Stimulated activated CD8-positive, alpha-beta memory T cell treated with anti-CD3 and anti-CD28 coated beads, Interleukin-12 subunit alpha, Interleukin-12 subunit beta, amount 100 ng/mL, for 24 hours (primary cell): ENCODE measurements around the gene SPOP.
"Not testable (repeated sequence)": the region's sequence is repeated elsewhere in the genome, so short reads cannot be mapped to it uniquely, and the experiment has no call there.

Source experiments
- DNase-seq: peaks from one replicate; pipeline ENCODE4 v3.0.0-alpha.2; 2020; ENCODE audit errors: extremely low read depth

Gene SPOP

DNA sequence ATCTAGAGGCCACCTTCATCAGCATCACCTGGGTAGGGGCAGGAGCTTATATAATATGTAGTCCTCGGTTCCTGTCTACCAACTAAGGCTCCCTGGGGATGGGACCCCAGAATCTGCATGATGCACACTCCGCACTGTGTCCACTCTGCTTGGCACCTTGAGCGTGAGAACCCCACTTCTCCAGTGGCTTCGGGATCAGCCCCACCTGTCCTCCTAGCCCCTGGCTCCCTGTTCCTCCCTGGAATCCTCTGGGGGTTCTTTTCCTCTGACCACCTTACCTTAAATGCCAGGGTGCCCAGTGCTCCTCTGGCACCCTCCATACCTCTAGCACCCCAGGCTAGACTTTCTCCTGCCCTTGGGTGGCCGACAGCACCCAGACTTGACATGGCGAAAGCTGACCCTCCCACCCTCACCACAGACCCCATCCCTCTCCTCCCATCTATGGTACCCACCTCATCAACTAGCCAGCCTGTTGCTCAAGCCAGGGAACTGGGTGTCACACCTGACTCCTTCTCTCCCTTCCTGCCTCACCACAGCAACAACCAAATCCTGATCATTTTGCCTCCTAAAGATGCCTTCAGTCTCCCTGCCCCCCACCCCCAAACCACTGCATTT, 105.0 kb downstream of the SPOP start:
- DNase-seq = no peak

DNA sequence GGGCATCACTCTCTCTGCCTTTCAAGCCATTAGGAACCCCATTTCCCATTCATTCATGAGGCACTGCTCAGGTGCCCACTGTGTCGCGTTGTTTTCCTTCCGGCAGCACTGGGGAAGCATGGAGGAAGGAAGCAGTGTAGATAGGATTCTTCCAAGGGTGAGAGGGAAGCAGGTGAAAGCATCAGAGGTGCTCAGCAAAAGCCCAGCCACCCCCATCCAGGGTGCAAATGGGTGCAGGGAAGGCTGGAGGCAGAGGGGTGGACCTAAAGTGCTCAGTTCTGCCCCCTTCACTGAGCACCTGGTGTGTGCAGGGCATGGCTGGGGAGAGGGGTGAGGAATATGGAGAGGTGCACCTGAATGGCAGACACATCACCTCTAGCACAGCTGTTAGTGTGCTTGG, 105.7 kb downstream of the SPOP start:
- DNase-seq = no peak

DNA sequence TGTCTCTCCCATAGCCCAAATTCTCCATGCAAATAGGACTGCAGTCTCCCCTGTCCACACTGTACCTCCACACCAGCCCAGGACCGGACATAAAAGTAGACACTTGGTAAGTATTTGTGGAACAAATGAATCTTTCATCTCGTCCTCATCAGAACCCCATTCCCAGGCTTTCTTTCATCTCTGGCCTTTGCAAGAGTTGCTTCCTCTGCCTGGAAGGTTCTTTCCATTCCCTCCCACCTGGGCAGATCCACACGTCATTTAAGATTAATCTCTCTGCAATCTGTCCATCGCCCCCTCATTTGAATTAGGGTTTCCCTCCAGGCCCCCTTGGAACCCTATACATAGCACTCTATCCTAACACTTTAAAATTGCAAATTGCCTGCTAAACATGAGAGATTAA, 106.1 kb downstream of the SPOP start:
- no peak for DNase-seq

DNA sequence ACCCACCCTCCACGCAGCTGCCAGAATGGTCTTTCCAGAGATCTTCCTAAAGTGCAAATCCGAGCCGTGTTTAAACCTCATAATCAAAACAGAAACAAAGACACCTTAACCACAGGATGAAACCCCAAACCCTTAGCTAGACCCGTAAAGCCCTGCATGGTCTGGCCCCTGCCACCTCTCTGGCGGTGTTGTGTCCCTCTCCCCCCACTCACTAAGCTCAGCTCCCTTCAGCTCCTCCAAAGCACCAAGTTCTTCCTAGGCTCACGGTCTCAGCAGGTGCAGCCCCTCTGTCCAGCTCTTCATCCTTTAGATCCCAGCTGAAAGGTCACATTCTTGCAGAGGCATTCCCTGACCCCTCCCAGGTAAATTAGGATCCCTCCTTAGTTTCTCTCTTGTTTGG, 106.6 kb downstream of the SPOP start:
- DNase-seq = no peak

DNA sequence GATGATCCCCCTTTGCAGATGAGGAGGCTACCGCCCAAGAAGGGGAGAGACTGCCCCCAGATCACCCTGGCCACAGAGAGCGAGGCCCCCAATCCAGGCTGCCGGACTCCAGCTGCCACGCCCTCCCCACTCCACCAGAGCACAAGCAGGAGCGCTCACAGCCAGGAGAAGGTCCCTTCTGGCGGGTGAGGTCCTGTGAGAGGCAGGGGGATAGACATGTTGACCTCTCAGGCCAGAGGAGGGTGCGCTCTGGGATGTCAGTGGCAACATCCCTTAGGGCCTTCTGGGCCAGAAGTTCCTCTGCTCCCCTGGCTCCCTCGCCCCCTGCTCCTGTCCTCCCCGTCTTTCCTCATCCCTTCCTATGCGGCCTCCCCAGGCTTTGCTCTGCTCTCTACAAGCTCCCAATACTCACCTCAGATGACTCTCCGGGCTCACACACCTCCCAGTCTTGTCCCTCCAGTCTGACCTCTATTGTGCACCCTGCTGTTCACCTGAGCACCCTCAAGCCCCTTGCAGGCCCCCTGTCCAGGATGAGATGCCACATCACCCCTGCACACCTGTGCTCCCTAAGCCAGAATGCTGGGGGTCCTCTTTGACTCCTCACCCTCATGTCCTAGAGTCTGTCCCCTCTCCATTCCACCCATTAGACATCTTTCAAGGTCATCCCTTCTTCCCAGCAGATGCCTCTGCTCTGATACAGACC, 107.2 kb downstream of the SPOP start:
- no peak for DNase-seq

DNA sequence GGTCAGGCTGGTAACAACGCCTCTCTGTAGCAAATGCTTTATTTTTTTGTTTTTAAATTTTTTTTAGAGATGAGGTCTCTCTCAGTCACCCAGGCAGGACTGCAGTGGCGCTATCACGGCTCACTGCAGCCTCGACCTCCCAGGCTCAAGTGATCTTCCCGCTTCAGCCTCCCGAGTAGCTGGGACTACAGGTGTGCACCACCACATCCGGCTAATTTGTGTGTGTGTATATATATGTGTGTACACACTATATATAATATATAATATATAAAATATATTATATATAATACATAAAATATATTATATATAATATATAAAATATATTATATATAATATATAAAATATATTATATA, 109.2 kb downstream of the SPOP start:
- DNase-seq = not testable (repeated sequence)

DNA sequence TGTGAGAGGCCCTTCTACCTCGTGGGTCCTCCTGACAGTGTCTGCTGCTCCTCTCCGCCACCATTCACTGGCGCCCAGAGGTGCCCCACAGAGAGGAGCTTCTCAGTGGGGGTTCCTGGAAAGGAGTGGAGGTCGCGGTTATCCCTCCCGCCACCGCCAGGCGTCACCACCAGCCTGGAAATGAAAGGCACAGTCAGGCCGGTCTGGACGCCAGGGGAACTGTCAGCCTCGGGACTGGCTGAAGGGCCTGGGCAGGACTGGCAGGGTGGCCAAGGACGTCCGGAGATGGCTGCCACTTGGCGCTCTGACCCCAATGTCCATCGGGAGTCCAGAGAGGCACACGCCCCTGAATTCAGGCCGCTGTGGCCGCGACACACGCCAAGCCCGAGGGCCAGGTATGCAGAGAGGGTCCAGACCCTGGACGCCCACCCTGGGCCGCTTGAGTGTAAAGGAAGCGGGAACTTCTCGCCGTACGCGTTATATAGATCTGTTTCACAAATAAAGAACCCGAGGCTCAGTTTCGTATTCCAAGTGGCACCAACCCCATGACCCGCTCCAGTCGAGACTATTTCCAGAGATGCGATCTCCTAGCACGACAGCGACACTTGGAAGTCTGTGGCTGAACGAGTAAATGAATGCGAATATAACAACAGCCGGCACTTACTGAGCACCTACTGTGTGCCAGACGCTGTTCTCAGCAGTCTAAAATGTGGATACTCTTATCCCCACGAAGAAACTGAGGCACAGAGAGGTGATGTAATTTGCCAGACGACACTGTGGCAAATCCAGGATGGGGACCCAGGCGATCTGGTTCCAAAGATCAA, 109.8 kb downstream of the SPOP start:
- DNase-seq = peak; percentile 52

DNA sequence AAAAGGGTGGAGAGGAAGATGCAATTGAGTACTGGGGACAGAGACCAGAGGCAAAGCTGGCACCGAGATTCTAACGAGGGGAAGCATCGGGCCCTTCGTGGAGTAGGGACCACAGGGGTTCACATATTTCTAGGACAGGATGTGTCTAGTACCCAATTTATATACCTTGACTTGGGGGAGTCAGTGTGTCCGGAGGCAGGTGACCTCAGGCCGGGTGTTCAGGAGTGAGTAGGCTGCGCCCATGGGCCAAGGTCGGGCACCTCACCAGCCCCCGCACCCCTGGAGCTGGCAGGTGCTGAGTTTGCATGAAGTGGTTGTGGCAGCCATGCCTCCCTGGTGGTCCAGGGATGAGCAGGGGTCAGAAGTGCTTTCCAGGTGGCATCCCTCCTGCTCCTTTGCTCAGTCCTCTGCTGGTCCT, 110.8 kb downstream of the SPOP start:
- DNase-seq = no peak

DNA sequence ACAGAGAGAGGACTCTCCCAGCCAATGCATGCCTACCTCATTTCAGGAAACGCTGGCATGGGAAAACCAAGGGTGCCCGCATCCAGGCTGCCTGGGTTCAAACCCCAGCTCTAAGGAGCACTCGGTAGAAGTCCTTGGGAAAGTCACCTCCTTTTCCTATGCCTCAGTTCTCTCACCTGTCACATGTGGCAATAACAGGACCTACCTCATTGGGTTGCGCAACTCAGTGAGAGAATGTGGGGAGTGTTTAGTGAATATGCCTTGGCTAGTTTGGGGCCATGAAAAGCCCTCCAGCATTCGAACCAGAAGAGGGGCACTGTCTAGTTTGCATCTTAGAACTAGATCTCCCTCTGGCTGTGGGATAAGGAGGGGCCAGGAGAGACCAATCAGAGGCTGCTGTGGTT, 111.2 kb downstream of the SPOP start:
- DNase-seq = no peak

DNA sequence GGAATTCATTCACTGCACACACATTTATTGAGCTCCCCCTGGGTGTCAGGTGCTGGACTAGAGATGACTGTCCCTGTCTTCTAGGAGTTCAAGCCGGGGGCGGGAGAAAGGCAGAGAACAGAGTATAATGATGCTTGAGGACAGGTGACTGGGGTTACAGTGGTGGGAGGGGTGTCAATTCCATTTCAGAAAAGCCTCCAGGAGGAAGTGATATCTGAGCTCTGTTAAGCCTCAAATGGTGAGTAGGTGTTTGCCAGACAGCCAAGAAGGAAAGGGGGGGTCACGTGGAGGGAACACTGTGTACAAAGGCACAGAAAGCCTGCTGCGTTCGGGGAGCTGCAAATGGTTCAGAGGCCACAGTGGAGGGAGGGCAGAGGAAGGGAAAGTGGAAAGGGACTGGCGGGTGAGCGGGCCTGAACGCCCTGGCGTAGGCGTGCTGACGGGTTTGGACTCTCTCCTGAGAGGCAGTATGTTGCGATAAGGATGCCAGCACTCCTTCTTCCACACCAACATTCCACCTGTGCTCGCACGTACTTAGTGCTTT, 111.9 kb downstream of the SPOP start:
- no peak for DNase-seq

DNA sequence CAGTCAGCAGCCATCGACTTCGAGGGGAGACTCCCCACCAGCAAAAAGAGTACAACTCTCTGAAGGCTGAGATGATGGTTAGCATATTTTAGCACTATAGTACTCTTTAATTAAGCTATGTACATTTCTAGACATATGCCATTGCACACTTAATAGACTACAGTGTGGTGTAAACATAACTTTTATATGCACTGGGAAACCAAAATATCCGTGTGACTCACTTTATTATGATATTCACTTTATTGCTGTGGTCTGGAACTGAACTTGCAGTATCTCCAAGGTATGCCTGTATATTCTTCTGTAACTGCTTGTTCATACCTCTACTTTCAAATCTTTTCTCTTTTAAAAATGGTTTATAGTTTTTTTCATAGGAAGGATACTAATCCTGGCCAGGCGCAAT, 113.3 kb downstream of the SPOP start:
- DNase-seq = no peak

DNA sequence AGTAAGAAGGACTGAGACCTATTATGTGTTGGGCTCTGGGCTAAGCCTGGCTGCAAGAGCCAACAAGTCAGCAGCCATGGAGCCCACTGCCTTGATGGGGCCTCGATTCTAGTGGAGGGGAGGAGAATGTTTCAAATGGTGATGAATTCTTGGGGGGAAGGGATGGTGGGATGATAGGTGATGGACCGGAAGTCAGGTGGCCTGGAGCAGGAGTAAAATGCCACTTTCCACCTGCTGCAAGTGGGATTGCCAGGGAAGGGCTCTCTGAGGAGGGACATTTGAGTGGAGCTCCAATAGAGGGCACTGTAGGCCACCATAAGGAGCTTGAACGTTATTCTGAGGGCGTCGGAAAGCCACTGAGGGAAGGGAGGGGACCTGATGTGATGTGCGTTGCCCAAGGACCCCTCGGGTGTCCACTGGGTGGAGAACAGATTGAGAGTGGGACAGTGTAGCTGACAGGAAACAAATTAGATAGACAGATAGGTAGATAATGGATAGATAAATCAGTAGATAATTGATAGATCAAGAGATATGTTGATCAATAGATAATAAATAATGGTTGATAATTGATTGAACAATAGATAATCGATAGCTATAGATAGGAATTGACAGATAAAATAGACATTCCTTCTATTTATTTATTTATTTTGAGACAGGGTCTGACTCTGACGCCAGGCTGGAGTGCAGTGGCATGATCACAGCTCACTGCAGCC, 120.4 kb downstream of the SPOP start:
- DNase-seq = no peak

DNA sequence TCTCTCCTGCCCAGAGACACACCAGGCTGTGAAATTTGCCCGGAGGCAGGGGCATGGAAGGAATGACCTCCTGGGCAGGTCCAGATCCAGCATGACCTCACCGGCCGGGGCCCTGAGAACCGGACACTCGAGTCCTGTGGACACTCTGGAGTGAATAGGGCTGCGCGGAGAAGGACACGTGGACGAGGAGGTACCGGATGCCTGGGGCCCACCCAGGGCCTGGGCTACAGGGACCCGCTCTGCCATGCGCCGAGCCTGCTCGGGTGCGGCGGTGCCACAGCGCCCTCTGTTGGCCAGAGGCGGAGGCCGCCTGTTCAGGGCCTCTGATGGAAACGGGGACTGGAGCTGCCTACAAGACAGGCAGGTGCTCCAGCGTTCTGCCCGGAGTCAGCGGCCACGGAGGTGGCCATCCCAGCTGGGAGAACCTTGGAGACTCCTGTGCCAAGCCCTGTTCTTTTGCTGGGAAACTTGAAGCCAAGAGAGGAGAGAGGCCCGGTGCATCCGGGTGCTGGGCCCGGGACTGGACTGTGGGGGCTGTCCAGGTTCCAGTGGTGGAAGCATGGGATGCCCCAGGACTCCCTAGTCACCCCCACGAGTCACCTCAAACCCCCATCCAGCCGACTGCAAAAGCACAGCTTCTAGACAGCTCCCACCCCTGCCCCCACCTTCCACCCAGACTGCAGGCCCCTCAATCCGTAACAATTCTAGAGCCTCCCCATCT, 121.5 kb downstream of the SPOP start:
- peak; percentile 56 for DNase-seq

DNA sequence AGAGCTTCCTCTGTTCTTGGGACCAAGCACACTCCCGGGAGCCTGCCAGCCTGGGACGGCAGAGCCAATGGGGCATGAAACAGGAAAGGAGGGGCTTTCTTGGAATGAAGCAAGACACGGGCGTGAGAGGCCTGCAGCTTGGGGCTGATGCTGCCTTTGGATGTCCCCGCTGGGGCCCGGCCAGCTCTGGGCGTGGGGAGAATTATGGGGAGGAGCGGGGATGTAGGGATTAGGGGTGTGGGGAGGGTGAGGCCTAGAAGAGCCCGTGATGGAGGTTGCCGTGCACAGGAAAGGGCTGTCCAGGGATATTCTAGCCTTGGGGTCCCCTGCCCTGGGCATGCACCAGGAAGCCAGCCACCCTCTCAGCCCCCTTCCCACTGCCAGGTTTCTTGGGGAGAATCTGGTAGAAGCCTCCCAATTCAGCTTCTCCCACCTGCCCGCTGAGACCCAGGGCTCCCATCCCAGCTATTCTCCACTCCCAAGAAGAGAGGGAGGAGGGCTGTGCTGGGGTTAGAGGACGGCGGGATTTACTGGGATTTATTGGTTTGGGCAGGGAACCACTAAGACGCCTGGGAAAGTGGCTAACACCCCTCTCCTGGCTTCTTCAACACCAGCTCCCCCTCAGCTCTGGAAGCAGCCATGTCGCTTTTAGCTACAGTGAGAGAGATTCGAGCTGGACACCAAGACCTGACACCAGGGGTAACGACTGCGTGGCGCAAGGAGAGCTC, 122.2 kb downstream of the SPOP start:
- DNase-seq = no peak

DNA sequence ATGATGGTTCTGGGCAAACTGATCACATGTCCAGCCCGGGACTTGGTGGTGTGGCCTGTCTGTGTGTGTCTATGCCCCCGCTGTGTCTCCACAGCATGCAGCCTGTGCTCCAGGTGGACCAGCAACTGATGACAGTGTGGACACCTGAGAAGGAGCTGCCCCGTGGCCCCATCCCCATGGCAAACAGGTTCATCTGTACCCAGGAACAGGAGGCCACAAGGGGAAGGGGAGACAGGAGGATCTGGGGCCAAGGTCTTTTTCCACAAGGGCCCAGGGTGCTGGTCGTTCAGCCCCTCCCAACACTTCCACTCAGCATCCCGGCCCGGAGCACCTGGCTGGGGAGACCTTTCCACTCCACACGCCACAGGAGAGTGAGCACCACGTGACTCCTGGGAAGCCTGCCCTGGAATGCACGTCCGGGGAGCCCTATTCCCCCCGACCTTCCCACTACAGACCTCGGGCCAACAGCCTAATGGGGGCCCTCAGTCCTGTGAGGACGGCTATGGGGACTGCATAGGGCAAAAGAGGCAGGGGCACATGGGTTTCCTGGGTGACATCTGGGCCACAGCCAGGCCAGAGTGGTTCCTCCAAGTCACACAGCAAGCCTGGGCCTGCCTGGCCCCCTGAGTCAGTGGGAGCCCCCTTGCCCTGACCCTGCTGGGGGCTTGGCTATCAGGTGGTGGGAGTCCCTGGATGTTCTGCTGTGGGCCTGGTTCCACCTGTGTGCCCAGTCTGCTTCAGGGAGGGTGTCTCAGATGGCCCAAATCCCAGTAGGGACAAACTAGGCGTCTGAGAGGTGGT, 123.0 kb downstream of the SPOP start:
- no peak for DNase-seq

DNA sequence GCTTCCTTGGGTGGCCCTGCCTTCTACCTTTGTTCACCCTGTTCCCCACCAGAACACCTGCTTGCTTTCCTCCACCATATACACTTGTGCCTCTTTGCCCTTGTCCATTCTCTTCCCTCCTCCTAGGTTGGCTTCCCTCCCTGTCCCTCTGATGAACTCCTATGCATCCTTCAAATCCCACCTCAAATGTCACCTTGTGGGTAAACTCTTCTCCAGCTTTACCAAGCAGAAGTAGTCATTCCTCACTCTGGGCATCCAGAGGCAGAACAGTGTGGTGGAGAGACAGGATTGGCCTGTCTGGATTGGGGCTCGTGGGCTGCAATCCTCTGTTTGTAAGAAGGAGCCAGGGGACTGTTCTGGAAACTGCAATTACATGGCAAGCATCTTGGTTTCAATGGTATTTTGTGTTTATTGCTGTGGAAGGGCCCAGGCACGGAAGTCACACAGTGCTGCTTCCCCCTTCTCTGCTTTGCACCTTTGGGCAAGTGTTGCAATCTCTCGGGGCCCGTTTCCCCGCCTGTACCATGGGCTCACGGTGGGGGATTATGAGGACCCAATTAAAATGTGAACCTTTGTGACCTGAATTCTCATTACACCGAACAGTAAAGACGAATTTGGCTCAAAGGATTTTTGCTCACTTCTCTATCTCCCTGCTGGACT, 124.1 kb downstream of the SPOP start:
- DNase-seq = no peak

DNA sequence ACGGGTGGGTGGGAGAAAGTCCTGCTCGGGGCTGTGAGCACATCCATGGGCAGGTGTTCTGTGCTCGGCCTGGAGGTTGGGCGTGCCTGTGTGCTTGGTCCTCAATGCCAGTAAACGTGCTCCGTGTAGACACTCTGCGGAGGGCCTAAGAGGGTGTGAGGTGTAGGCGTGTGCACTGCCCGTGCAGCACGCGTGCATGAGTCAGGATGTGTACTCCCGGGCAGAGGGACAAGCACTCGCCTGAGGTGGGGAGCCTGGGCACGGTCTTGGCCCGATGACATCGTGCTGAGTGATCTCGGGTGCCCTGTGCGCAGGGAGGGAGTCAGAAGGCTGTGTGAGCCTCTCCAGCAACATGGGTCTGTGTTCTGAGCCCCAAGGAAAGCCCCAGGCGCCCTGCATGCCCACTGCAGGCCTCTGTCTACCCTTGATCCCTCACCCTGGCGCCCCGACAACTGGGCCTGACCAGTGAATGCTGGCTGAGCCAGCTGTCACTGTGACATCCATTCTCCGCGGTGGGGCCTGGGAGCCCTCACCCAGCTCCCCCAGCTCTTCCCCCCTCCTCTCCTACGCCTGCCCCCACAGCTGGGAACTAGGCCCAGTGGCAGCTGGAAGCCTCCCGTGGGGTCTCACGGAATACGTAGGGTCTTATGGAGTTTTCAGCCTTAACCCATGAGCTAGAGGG, 125.7 kb downstream of the SPOP start:
- no peak for DNase-seq

DNA sequence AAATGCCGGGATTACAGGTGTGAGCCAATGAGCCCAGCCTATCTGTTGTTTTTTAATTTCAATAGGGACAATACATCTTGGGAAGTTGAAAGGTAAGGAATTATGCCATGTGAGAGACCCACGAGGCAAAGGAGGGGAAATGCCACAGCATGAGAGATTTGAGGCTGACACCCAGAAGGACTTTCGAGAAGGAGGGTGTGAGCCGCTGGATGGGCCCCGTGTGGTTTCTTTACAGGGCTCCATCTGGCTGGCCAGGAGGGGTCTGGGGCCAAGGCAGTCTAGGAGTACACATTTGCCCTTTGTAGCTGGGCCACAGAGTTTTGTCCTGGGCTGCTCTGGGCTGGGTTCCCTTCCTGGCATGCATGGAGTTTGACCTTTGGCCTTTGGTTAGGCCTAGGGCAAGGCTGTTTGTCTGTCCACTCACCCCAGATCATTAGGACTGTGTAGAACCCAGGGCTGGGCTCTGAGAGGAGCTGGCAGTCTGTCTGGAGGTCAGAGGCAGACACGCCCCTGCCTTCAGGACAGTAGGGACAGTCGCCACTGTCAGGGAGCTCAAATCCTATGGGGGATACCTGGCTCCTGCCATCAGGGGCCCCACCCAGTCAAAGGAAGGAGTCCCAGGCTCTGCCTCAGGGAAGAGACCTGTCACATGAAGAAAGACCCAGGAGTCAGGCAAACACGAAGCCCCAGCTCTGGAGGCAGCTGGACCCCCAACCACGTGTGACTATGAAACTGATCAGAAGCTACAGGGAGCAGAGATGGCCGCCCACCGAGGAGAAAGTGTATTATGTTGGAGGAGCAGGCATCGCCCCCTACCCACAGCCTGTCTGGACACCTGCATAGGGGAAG, 126.5 kb downstream of the SPOP start:
- no peak for DNase-seq
